Endothelial cell of umbilical vein (primary cell): Measurements from ENCODE around the gene FASLG. TPM values are rescaled to one million over a fixed set of nuclear protein-coding genes. Genes with fewer than 3 reads are reported as not detected.

Experiments
- BruUV-seq: library from RNA; stranded (reverse); fragments of 400-500 nt; replicated peaks from 2 replicates; lab custom pipeline; 2021; lab: Mats Ljungman, UMichigan
- CTCF ChIA-PET: fragments of 300-600, 350-600 bp; sonication (Branson Sonifier 250); formaldehyde crosslinking; loops from one replicate; lab custom pipeline; 2021; ENCODE audit warnings: antibody characterized with exemption, inconsistent platforms; lab: Charles Lee
- POLR2A ChIA-PET: fragments of 300-600, 350-600 bp; sonication (Branson Sonifier 250); formaldehyde crosslinking; loops from one replicate; lab custom pipeline; 2021; ENCODE audit warnings: antibody characterized with exemption, inconsistent platforms; lab: Charles Lee
- DNase-seq: peaks from one replicate; pipeline ENCODE4 v3.0.0-alpha.2; 2011; ENCODE audit warnings: low read depth, low spot score
- FAIRE-seq: peaks from 2 replicates; lab custom pipeline; 2011; peaks lifted over from hg19 to GRCh38; lab: Jason Lieb, UNC
- H2AFZ ChIP-seq: 2 replicates; pipeline ENCODE4 v1.6.0; 2012; ENCODE audit warnings: low read depth, low read length, control low read depth, inconsistent platforms
- H3K27ac ChIP-seq: 2 replicates; pipeline ENCODE4 v1.5.1; 2011; ENCODE audit warnings: low read depth, mild to moderate bottlenecking, control low read depth, low read length, moderate library complexity; ENCODE audit not compliant: insufficient read depth
- H3K27me3 ChIP-seq, 2 experiments: 2 replicates each; pipeline versions ENCODE4 v1.6.0 to v1.6.1; 2011; ENCODE audit warnings: low read length in 2 of 2, mixed read lengths in 1 of 2; ENCODE audit not compliant: control insufficient read depth in 2 of 2, insufficient read depth in 2 of 2
- H3K36me3 ChIP-seq, 2 experiments: 2 replicates in 1 of 2; 3 replicates in 1 of 2; pipeline ENCODE4 v1.5.1; 2011; ENCODE audit warnings: low read length in 2 of 2, mild to moderate bottlenecking in 1 of 2, moderate library complexity in 1 of 2; ENCODE audit not compliant: control insufficient read depth in 2 of 2, insufficient read depth in 2 of 2; ENCODE audit errors: extremely low read depth in 1 of 2
- H3K4me1 ChIP-seq: 3 replicates; pipeline ENCODE4 v1.5.1; 2011; ENCODE audit warnings: mild to moderate bottlenecking, low read length; ENCODE audit not compliant: control insufficient read depth, insufficient read depth; ENCODE audit errors: extremely low read depth
- H3K4me2 ChIP-seq: 2 replicates; pipeline ENCODE4 v1.6.1; 2011; ENCODE audit warnings: low read length, control low read depth, mixed read lengths; ENCODE audit not compliant: insufficient read depth
- H3K4me3 ChIP-seq, 3 experiments: fragments of 200-600 bp in 1 of 3; sonication (generic), shearing (Covaris generic) in 1 of 3; replicated peaks in 1 of 3; 2 replicates each; pipeline ENCODE4 v1.5.1; 2011 to 2016; ENCODE audit warnings: control low read depth in 3 of 3, low read length in 3 of 3, mild to moderate bottlenecking in 2 of 3, inconsistent platforms in 1 of 3, low read depth in 1 of 3, moderate library complexity in 1 of 3; ENCODE audit not compliant: insufficient read depth in 1 of 3
- H3K79me2 ChIP-seq: 2 replicates; pipeline ENCODE4 v1.6.0; 2012; ENCODE audit warnings: low read length, inconsistent platforms; ENCODE audit not compliant: control insufficient read depth, insufficient read depth
- H3K9ac ChIP-seq: replicated peaks from 2 replicates; pipeline ENCODE3; 2011; ENCODE audit warnings: low read length, control low read depth; ENCODE audit not compliant: insufficient read depth; ENCODE audit errors: extremely low read depth
- H3K9me1 ChIP-seq: replicated peaks from 3 replicates; pipeline ENCODE4 v1.6.0; 2011; ENCODE audit warnings: mild to moderate bottlenecking, low read length; ENCODE audit not compliant: control insufficient read depth, insufficient read depth; ENCODE audit errors: extremely low read depth
- H3K9me3 ChIP-seq: replicated peaks from 2 replicates; pipeline ENCODE4 v1.5.1; 2012; ENCODE audit warnings: low read length, inconsistent platforms; ENCODE audit not compliant: control insufficient read depth, insufficient read depth
- H4K20me1 ChIP-seq: replicated peaks from 2 replicates; pipeline ENCODE3; 2011; ENCODE audit warnings: mild to moderate bottlenecking, low read length; ENCODE audit not compliant: control insufficient read depth, insufficient read depth; ENCODE audit errors: extremely low read depth
- EZH2 ChIP-seq: IDR thresholded peaks from 2 replicates; pipeline ENCODE4 v1.6.1; 2012; ENCODE audit warnings: borderline replicate concordance, low read depth, mild to moderate bottlenecking, moderate library complexity, low read length, inconsistent platforms; ENCODE audit not compliant: severe bottlenecking
- FOS ChIP-seq: IDR thresholded peaks from 2 replicates; pipeline ENCODE4 v1.6.1; 2011; ENCODE audit warnings: mild to moderate bottlenecking, low read length, moderate library complexity, borderline replicate concordance; ENCODE audit not compliant: insufficient read depth
- GATA2 ChIP-seq: IDR thresholded peaks from 2 replicates; pipeline ENCODE4 v1.7.0; 2011; ENCODE audit warnings: low read depth, mild to moderate bottlenecking, moderate library complexity, mixed read lengths, low read length; ENCODE audit not compliant: insufficient read length, insufficient read depth
- JUN ChIP-seq: IDR thresholded peaks from 2 replicates; pipeline ENCODE4 v1.6.1; 2011; ENCODE audit warnings: borderline replicate concordance, low read depth; ENCODE audit not compliant: insufficient read length, insufficient read depth
- MYC ChIP-seq: IDR thresholded peaks from one replicate; pipeline ENCODE4 v1.6.1; 2011; ENCODE audit warnings: mild to moderate bottlenecking, low read depth, low read length
- POLR2A ChIP-seq: IDR thresholded peaks from 2 replicates; pipeline ENCODE4 v1.6.1; 2012; ENCODE audit warnings: low read depth, mild to moderate bottlenecking, control low read depth, low read length
- POLR2AphosphoS5 ChIP-seq: IDR thresholded peaks from 2 replicates; pipeline ENCODE4 v1.6.1; 2012; ENCODE audit warnings: low read depth, mild to moderate bottlenecking, control low read depth, low read length, moderate library complexity; ENCODE audit not compliant: insufficient read depth
- dilution Hi-C: fragments of 300-500 bp; cut with MboI; formaldehyde crosslinking; loops from one replicate; pipeline ENCODE4 v1.15.0; 2019; ENCODE audit warnings: low sequenced_read_pairs; ENCODE audit not compliant: extremely low pct_ligation_motif_present
- intact Hi-C: fragments of 100-400 bp; cut with micrococcal nuclease; formaldehyde crosslinking; loops from one replicate; pipeline ENCODE4 v1.10.0; 2022
- polyA plus RNA-seq, 4 experiments: library from polyadenylated mRNA; depleted of rRNA in 3 of 4; stranded (reverse) in 3 of 4; unstranded in 1 of 4; fragments of >200 nt; gene quantifications; 2 replicates each; pipeline versions ENCODE4 v1.2.1 to v1.2.3, GENCODE V29; 2011 to 2012; ENCODE audit warnings: missing spikeins in 1 of 4
- total RNA-seq: library from RNA; stranded (reverse); gene quantifications from 2 replicates; pipeline ENCODE4 v1.2.3, GENCODE V29; 2021
- TF ChIP-seq, protein P1 (sequence below): IDR thresholded peaks from 2 replicates; pipeline ENCODE4 v1.6.1; 2011; ENCODE audit not compliant: insufficient read depth, insufficient read length
- TF ChIP-seq, protein P2 (sequence below), 2 donors: IDR thresholded peaks; 1 replicate in 1 of 2; 2 replicates in 1 of 2; pipeline ENCODE4 v1.5.1; 2011; ENCODE audit warnings: low read length in 2 of 2, mild to moderate bottlenecking in 2 of 2, moderate library complexity in 2 of 2, control low read depth in 1 of 2, inconsistent platforms in 1 of 2, low read depth in 1 of 2; ENCODE audit not compliant: insufficient read depth in 1 of 2; ENCODE audit errors: extremely low read depth in 1 of 2

The FASLG gene
- total and polyA plus RNA-seq, 2 donors (not counting 3 experiments of a cell fraction or from before 2014, with no cell fraction given), result not detected

DNA sequence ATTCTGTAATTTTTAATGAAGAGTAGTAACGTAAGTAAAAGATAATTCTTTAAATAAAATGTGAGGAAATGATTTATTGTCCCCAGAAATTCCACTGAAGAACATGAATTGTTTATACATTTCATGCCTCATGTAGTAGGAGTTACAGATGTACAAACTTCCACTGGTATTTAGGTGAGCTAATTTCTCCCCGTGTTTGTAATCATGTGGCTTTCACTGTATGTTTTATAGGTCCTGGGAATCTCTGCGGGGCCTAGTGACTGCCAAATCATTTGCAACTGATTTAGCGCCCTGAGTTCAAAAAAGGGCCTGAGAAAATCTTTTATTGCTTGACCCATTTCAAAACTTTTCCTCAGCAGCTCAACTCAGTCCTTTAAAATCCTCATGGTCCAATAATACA lies 30.5 kb upstream of the FASLG start:
- CTCF ChIA-PET, result no interaction called here

More for the DNA sequence above, 30.5 kb upstream of the FASLG start:
- Histone ChIP-seq H3K79me2 (no peaks in the 10 kb centered on the region), H4K20me1 (no peaks in the 10 kb centered on the region), H3K36me3 (no peaks in the 10 kb centered on the region), H3K9me3 (no peaks in the 10 kb centered on the region), H3K9ac (no peak overlapping the region), H3K9me1 (no peaks in the 10 kb centered on the region), H3K4me3 (no peak overlapping the region), H3K4me2 (no peak overlapping the region), H3K27me3 (no peaks in the 10 kb centered on the region), H3K4me1 (no peaks in the 10 kb centered on the region), H2AFZ (no peak overlapping the region), H3K27ac (no peak overlapping the region)
- DNase-seq (no peak), FAIRE-seq (no peak)
- dilution Hi-C loops, result no loop called here
- POLR2A ChIA-PET, result no interaction called here
- BruUV-seq, result no TSS peak
- intact Hi-C loops, result no loop called here
- TF ChIP-seq FOS (no peak), POLR2AphosphoS5 (no peak), JUN (no peak), MYC (no peak), EZH2 (no peak), GATA2 (no peak), POLR2A (no peak)
- TF ChIP-seq, protein P1, sequence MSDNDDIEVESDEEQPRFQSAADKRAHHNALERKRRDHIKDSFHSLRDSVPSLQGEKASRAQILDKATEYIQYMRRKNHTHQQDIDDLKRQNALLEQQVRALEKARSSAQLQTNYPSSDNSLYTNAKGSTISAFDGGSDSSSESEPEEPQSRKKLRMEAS, result no peak
- TF ChIP-seq, protein P2, sequence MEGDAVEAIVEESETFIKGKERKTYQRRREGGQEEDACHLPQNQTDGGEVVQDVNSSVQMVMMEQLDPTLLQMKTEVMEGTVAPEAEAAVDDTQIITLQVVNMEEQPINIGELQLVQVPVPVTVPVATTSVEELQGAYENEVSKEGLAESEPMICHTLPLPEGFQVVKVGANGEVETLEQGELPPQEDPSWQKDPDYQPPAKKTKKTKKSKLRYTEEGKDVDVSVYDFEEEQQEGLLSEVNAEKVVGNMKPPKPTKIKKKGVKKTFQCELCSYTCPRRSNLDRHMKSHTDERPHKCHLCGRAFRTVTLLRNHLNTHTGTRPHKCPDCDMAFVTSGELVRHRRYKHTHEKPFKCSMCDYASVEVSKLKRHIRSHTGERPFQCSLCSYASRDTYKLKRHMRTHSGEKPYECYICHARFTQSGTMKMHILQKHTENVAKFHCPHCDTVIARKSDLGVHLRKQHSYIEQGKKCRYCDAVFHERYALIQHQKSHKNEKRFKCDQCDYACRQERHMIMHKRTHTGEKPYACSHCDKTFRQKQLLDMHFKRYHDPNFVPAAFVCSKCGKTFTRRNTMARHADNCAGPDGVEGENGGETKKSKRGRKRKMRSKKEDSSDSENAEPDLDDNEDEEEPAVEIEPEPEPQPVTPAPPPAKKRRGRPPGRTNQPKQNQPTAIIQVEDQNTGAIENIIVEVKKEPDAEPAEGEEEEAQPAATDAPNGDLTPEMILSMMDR (IDR thresholded peaks at IDR 0.05; ENCODE audit: extremely low read depth in 1 of 2, insufficient read depth in 1 of 2, low read depth in 1 of 2, low read length in 2 of 2), result no peak
